A549 (cell line): ENCODE data around the gene TMEM232.

ENCODE experiments used
- CHD2 ChIP-seq: fragments of 150-350 bp; IDR thresholded peaks from 2 replicates; pipeline ENCODE4 v1.6.1; 2014; ENCODE audit warnings: low read length; ENCODE audit not compliant: partially characterized antibody
- ZFP36 ChIP-seq: fragments of 450-650 bp; IDR thresholded peaks from 2 replicates; pipeline ENCODE4 v1.6.1; 2014; ENCODE audit warnings: borderline replicate concordance; ENCODE audit not compliant: partially characterized antibody
- TF ChIP-seq, protein P1 (sequence below): fragments of >200 bp; sonication (Bioruptor Twin); formaldehyde crosslinking; IDR thresholded peaks from 3 replicates; pipeline ENCODE4 v1.5.1; 2016

- TF ChIP-seq ZFP36 (no peak), CHD2 (no peak)
- TF ChIP-seq, protein P1, sequence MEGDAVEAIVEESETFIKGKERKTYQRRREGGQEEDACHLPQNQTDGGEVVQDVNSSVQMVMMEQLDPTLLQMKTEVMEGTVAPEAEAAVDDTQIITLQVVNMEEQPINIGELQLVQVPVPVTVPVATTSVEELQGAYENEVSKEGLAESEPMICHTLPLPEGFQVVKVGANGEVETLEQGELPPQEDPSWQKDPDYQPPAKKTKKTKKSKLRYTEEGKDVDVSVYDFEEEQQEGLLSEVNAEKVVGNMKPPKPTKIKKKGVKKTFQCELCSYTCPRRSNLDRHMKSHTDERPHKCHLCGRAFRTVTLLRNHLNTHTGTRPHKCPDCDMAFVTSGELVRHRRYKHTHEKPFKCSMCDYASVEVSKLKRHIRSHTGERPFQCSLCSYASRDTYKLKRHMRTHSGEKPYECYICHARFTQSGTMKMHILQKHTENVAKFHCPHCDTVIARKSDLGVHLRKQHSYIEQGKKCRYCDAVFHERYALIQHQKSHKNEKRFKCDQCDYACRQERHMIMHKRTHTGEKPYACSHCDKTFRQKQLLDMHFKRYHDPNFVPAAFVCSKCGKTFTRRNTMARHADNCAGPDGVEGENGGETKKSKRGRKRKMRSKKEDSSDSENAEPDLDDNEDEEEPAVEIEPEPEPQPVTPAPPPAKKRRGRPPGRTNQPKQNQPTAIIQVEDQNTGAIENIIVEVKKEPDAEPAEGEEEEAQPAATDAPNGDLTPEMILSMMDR, result no peak
Observed at GRCh38 chr5:110439296-110439695, 287.2 kb downstream of the TMEM232 start.
